ENCODE measurements around the gene RRP8. TPM values are rescaled to one million over a fixed set of nuclear protein-coding genes. Genes with fewer than 3 reads are reported as not detected.
A peak's percentile ranks its signal among the peaks of the same experiment; 100 is the strongest.

Gene RRP8
- total RNA-seq, 2 donors from 2014 or later, result 25.0 to 31.5 TPM

DNA sequence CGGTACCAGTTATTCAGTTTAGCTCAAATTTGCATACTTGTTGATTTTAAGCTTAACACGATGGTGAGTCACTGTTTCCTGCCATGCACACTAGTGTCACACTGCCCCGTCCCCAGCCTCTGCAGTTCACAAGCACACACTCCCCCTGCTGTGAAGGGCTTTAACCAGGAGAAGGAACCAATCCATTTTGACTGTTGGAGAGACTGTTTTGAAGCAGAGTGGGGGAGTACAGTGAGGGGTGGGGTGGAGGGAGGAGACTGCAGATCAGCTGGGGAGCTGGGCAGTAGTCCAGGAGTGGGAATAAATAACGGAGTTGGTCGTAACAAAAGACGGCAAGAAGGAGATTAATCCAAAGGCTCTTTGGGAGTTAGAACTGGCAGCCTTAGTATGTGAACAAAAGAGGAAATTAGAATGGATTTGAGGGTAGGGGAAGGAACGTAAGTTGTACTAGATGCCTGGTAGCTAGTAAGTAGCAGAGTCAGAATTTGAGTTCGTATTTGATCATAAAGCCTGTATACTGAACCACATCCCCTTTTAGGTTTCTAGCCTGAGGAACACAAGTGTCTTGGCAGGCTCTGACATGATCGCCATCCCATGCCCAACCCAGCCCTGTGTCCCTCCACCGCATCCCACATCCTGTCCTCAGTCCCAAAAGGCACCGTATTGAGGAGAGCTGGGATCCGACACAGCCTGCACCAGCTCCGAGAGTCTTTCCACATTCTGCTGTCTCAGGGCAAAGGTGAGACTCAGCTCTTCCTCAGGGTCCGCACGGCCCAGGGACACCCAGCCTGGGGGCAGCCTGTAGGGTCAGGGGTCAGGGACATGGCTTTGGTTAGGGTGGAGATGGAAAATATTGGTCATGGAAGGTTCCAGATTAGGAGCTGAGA is 14.9 kb upstream of the RRP8 start:
- peak; percentile 64 to 73 for DNase-seq
- no peak overlapping the region for H3K27ac Mint-ChIP-seq
- no peaks in the 10 kb centered on the region for H3K27me3 Mint-ChIP-seq (ENCODE audit: low read depth)
- ATAC-seq (replicated peaks in 1 of 2), result peak; percentile 58 to 64
- H3K9me3 Mint-ChIP-seq, result no peaks in the 10 kb centered on the region
- no peak overlapping the region for H3K4me3 Mint-ChIP-seq
- H3K36me3 Mint-ChIP-seq (ENCODE audit: insufficient read depth in 2 of 2), result peaks cover 2 to 10% of the 10 kb centered on the region in 2 donors
- peaks cover 6% of the 10 kb centered on the region for H3K4me1 Mint-ChIP-seq (ENCODE audit: low read depth)

DNA sequence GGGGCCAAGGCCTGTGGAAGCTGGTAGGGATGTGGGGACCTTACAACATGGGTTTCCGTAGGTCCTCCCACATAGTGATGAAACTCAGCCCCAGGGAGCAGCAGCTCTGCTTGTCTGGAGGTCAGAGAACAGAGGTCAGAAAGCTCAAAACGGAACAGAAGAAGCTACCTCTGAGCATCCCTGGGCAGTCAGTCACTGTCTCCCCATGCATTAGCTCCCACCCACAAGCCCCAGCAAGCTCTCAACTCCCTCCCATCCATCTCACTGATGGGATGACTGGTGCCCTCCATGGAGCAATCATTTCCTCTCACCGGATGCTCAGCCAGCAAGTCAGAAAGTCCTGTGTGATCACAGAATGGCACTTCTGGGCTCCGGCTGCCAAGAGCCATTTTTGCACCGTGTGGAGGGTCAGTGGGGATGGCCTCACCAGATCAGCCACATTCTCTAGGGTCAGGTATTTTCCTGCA is 13.9 kb upstream of the RRP8 start:
- no peak overlapping the region for H3K27ac Mint-ChIP-seq
- no peaks in the 10 kb centered on the region for H3K27me3 Mint-ChIP-seq (ENCODE audit: low read depth)
- no peak overlapping the region for H3K4me3 Mint-ChIP-seq
- ATAC-seq (replicated peaks in 1 of 2), result no peak
- peaks cover 2 to 10% of the 10 kb centered on the region in 2 donors for H3K36me3 Mint-ChIP-seq (ENCODE audit: insufficient read depth in 2 of 2)
- H3K4me1 Mint-ChIP-seq (ENCODE audit: low read depth), result peaks cover 6% of the 10 kb centered on the region
- H3K9me3 Mint-ChIP-seq, result no peaks in the 10 kb centered on the region
- DNase-seq, result no peak

DNA sequence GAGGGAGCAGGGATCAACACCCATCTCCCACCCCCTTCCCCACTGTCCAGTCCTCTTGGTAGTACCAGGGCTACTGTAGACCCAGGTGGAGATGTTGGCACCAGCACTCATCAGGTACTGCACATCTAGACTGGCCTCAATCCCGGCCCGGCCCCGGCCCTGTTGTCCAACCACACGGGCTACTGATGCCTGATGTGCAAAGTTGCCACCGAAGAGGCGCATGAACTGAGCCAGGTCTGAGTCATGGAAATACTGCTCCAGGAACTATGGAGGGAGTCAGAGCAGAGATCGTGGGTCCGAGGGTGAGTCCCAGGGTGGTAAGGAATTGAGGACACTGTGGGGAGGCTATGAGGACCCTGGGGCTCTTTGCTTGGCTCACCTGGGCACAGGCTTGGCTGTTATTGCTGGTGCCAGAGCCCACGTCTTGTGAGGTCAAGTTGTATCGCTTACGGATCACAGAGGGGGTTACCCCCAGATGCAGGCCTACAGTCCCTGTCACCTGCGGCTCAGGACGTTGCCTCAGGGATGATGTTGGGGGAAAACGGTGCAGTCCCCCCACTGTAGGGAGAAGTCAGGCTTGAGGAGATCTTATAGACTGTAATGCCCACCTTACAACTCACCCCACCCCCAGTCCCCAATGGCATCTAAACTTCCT is 13.3 kb upstream of the RRP8 start:
- no peak for DNase-seq
- no peak for ATAC-seq (replicated peaks in 1 of 2)
- Mint-ChIP-seq H3K9me3 (no peaks in the 10 kb centered on the region), H3K36me3 (ENCODE audit: insufficient read depth in 2 of 2) (peaks cover 2 to 10% of the 10 kb centered on the region in 2 donors), H3K4me3 (no peak overlapping the region), H3K4me1 (ENCODE audit: low read depth) (peaks cover 6% of the 10 kb centered on the region), H3K27ac (no peak overlapping the region), H3K27me3 (ENCODE audit: low read depth) (no peaks in the 10 kb centered on the region)

DNA sequence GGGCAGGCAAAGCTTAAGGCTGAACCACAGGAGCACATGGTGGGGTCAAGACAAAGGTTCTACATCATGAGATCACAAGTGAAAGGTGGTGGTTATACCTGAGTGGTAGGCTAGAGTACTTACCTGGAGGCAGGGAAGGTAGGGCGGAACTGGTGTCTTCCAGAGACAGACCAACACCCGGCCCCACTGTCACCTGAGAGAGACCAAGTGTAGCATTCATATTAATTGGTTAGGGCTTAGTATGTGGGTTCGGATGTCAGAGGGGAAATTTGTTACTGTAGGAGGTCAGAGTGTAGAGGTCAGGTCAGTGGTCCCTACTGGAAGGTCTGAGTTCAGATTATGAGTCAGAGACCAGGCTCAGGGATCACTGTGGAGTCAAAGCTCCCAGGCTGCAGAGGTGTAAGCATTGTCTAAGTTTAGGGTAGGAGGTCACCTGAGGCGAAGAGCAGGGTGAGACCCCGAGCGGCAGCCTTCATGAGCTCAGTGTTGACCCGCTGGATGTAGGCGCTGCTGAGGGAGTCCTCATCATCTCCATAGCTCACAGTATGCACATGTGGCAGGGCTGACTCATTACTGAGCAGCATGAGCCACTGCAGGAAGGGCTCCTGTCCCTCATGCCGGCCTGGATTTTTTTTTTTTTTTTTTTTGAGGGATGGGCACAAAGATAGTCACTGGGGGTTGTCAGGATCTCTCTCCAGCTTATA is 12.6 kb upstream of the RRP8 start:
- DNase-seq, result no peak
- no peaks in the 10 kb centered on the region for H3K27me3 Mint-ChIP-seq (ENCODE audit: low read depth)
- peak overlapping the region in 1 of 2 donors; percentile 29 for H3K4me3 Mint-ChIP-seq
- no peaks in the 10 kb centered on the region for H3K9me3 Mint-ChIP-seq
- ATAC-seq (replicated peaks in 1 of 2), result no peak
- H3K36me3 Mint-ChIP-seq (ENCODE audit: insufficient read depth in 2 of 2), result peaks cover 6 to 10% of the 10 kb centered on the region in 2 donors
- no peak overlapping the region for H3K27ac Mint-ChIP-seq
- H3K4me1 Mint-ChIP-seq (ENCODE audit: low read depth), result peaks cover 11% of the 10 kb centered on the region

DNA sequence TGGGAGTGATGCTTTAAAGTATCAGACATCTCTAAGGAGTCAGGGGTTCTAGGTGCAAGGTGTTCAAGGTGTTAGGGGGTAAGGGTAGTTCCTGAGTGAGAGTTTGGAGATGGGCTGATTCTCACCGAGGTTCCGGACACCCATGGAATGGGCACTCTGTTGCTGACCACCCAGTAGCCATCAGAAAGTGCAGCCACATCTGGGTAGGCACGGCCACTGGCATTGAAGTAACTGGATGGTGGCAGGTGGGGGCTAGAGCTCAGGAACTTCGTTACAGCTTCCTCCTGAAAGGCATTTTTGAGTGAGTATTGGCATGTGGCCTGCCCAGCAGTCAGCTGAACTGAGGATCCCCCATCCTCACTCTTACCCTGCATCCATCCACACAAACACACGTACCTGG is 11.6 kb upstream of the RRP8 start:
- H3K9me3 Mint-ChIP-seq, result no peaks in the 10 kb centered on the region

DNA sequence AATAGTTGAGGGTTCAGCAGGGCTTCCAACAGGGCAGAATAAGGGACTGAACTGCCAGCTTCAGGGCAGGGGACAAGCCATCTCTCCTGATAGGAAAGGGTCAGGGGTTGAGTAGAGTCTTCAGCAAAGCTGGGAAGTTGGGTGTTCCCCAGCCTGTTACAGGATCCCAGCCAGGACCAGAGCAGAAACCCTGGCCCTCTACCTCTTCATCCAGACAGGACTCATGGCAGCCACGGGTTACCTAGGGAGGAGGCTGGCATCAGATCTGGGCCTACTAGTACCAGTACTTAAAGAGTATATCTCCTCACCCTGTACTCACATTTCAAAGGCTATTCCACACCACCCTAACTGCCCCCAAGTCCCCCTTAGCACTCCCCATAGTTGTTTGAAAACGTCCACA is 11.0 kb upstream of the RRP8 start:
- Mint-ChIP-seq H3K36me3 (ENCODE audit: insufficient read depth in 2 of 2) (peaks cover 6 to 17% of the 10 kb centered on the region in 2 donors), H3K27me3 (ENCODE audit: low read depth) (no peaks in the 10 kb centered on the region), H3K9me3 (no peaks in the 10 kb centered on the region), H3K4me1 (ENCODE audit: low read depth) (peaks cover 26% of the 10 kb centered on the region), H3K27ac (no peak overlapping the region), H3K4me3 (no peak overlapping the region)
- DNase-seq (no peak), ATAC-seq (replicated peaks in 1 of 2) (no peak)

More for the DNA sequence above, 11.6 kb upstream of the RRP8 start:
- ATAC-seq (replicated peaks in 1 of 2) (no peak), DNase-seq (no peak)
- Mint-ChIP-seq H3K4me1 (ENCODE audit: low read depth) (peaks cover 20% of the 10 kb centered on the region), H3K36me3 (ENCODE audit: insufficient read depth in 2 of 2) (peaks cover 6 to 11% of the 10 kb centered on the region in 2 donors), H3K27me3 (ENCODE audit: low read depth) (no peaks in the 10 kb centered on the region), H3K4me3 (no peak overlapping the region), H3K27ac (no peak overlapping the region)

DNA sequence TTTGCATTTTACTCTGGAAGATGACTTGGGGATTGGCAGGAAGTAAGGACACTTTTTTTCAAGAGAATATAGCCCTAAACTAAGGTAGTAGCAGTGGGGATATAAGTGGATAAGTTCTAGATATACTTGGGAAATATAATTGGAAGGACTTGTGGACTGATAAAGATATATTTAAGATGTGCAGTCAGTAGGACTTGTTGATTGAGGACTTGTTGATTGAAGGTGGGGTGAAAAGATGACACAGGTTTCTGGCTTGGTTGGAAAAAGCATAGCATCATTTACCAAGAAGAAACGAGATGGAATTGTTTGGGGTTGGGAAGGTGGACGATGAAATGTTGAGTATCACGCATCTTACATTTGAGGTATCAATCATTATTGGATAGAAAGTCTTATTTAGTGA is 10.1 kb upstream of the RRP8 start:
- no peak for DNase-seq
- H3K27ac Mint-ChIP-seq, result no peak overlapping the region
- no peaks in the 10 kb centered on the region for H3K9me3 Mint-ChIP-seq
- H3K27me3 Mint-ChIP-seq (ENCODE audit: low read depth), result no peaks in the 10 kb centered on the region
- H3K4me3 Mint-ChIP-seq, result no peak overlapping the region
- H3K4me1 Mint-ChIP-seq (ENCODE audit: low read depth), result peaks cover 33% of the 10 kb centered on the region
- no peak for ATAC-seq (replicated peaks in 1 of 2)
- peaks cover 6 to 25% of the 10 kb centered on the region in 2 donors for H3K36me3 Mint-ChIP-seq (ENCODE audit: insufficient read depth in 2 of 2)

DNA sequence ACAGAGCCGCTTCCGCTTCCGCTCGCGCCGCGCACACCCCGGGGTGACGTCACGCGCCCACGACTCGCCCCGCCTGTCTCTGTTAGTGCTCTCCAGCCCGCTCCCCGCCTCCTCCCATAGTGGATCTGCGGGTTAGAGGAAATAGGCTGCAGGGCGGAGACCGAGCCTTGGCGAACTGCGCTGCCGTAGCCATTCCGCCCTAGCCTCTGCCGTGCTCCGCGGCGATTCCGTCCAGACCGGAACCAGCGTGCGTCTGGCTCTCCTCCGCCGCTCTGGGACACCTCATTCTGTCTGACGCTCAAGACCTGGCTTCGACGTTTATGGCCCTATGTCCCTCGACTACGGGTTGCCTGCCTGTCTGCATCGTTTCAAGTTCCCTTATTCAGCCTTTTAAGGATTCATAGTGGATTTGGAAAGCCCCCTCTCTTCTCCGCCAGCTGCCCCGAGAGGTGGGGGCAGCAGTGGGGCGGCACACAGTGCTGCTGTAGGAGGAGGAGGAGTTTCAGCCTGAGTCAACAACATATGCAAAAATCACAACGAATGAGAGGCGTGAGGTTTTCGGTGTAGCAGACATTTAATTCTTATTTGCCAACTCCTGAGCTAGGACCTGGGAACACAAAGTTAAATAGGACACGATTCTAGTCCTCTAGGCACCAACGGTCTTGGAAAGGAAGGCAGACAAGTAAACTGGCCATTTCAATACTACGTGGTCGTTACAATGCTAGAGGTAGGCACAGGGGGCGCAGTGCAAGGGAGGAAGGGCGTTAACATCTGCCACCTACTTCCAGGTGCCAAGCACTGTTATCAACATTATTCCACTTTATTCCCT is 9.0 kb upstream of the RRP8 start, which contains the start of gene TAF10:
TAF10 (minus strand) TSS at position 4 of the 829 bp plus-strand sequence. CDS start 27 bp downstream, outside the sequence.
- no peaks in the 10 kb centered on the region for H3K9me3 Mint-ChIP-seq
- H3K27ac Mint-ChIP-seq, result peak within 1 kb of the TSS; percentile 71
- peak within 1 kb of the TSS; percentile 88 to 93 for H3K4me3 Mint-ChIP-seq
- peaks cover 9 to 28% of the 10 kb centered on the region in 2 donors for H3K36me3 Mint-ChIP-seq (ENCODE audit: insufficient read depth in 2 of 2)
- DNase-seq (peak; percentile 96 to 97), ATAC-seq (replicated peaks in 1 of 2) (peak; percentile 87 to 91)
- no peaks in the 10 kb centered on the region for H3K27me3 Mint-ChIP-seq (ENCODE audit: low read depth)
- peaks cover 39% of the 10 kb centered on the region for H3K4me1 Mint-ChIP-seq (ENCODE audit: low read depth)

DNA sequence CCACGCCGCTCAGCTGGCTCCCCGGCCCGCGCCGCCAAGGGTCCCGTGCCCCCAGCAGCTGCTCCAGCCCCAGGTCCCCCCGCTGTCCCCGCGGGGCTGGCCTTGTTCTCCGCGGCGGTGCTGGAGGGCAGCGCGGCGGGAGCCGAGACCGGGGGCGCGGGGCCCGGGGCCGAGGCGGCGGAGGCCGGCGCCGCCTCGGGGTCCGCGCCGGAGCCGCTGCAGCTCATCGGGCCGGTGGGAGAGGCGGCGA is 8.5 kb upstream of the RRP8 start:
- Mint-ChIP-seq H3K4me1 (ENCODE audit: low read depth) (peaks cover 44% of the 10 kb centered on the region), H3K9me3 (no peaks in the 10 kb centered on the region), H3K4me3 (peak overlapping the region; percentile 88 to 93), H3K36me3 (ENCODE audit: insufficient read depth in 2 of 2) (peaks cover 10 to 28% of the 10 kb centered on the region in 2 donors), H3K27me3 (ENCODE audit: low read depth) (no peaks in the 10 kb centered on the region), H3K27ac (no peak overlapping the region)
- ATAC-seq (replicated peaks in 1 of 2) (peak in 1 of 2 donors; percentile 16), DNase-seq (no peak)

DNA sequence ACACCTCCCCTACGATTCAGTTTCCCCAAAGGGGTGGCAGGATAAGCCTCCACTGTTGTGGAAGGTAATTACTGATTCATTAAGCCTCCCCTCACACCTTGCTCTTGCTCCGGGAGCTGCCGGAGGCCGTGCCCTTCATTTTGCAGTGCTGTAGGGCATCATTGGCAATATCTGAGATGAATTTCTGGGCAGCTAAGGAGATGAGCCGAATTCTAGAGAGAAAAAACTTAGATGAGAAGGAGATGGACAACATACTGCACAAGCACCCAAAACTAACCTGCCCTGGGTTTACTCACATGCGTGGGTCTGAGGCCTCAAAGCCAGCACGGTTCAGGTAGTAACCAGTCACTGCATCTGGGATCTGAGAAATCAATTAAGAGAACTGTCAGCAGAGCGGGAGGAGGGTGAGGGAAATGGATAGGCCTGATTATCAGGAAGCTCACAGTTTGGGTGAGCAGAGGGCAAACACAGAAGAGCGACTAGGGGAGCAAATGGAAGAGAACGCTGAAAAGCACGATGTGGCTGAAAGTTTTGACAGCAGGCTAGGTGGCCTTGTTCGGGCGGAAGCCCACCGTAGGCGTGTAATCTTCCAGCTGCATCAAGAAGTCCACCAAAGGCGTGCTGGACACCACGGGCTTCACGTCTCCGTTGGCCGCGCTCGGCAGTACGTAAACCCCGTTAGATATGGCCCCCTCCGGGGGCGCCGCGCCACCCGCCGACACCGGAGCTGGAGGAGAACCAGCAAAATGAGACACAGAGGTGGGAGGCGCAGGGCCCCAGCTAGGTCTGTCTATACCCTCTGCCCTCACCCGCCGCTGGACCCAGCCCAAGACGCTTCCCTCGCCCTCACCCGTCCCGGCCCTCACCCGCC is 7.9 kb upstream of the RRP8 start:
- H3K4me3 Mint-ChIP-seq, result peak overlapping the region; percentile 88 to 93
- ATAC-seq (replicated peaks in 1 of 2) (peak in 1 of 2 donors; percentile 15), DNase-seq (peak; percentile 28 to 36)
- peaks cover 44% of the 10 kb centered on the region for H3K4me1 Mint-ChIP-seq (ENCODE audit: low read depth)
- H3K36me3 Mint-ChIP-seq (ENCODE audit: insufficient read depth in 2 of 2), result peaks cover 10 to 26% of the 10 kb centered on the region in 2 donors
- peak overlapping the region; percentile 71 for H3K27ac Mint-ChIP-seq
- no peaks in the 10 kb centered on the region for H3K9me3 Mint-ChIP-seq
- no peaks in the 10 kb centered on the region for H3K27me3 Mint-ChIP-seq (ENCODE audit: low read depth)

DNA sequence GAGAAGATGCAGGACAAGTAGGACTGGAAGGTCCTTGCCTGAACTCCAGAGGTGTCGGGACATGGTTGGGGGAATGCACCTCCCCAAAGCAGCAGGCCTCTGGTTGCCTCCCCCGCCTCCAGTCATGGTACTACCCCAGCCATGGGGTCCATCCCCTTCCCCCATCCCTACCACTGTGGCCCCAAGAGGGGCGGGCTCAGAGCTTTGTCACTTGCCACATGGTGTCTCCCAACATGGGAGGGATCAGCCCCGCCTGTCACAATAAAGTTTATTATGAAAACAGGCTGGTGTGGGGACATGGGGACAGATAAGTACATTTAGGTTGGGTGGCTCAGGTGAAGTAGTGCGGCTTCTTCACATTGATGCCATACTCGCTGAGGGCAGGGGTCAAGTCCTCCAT is 7.2 kb upstream of the RRP8 start:
- ATAC-seq (replicated peaks in 1 of 2) (no peak), DNase-seq (no peak)
- Mint-ChIP-seq H3K27me3 (ENCODE audit: low read depth) (no peaks in the 10 kb centered on the region), H3K9me3 (no peaks in the 10 kb centered on the region), H3K4me3 (peak overlapping the region; percentile 88 to 93), H3K27ac (no peak overlapping the region), H3K36me3 (ENCODE audit: insufficient read depth in 2 of 2) (peaks cover 8 to 20% of the 10 kb centered on the region in 2 donors), H3K4me1 (ENCODE audit: low read depth) (peaks cover 38% of the 10 kb centered on the region)
